H54 (cell line): Measurements from ENCODE around the gene NEDD9.

Experiments used
- DNase-seq: peaks from one replicate; pipeline ENCODE4 v3.0.0; 2011; ENCODE audit warnings: low spot score, mixed read lengths; ENCODE audit not compliant: insufficient read length
- FAIRE-seq: peaks from 3 replicates; lab custom pipeline; 2011; peaks lifted over from hg19 to GRCh38; lab: Jason Lieb, UNC
- POLR2A ChIP-seq: IDR thresholded peaks from 2 replicates; pipeline ENCODE4 v1.6.1; 2011; ENCODE audit warnings: low read depth, mild to moderate bottlenecking, low read length

Gene NEDD9

GRCh38 chr6:11232193-11232769 is at the start of gene NEDD9:
Gene NEDD9 (minus strand): TSS chr6:11232668. CDS start chr6:11232515, 153 bp downstream.
- FAIRE-seq (peak; percentile 92), DNase-seq (peak; percentile 86)
- TF ChIP-seq POLR2A: peak; percentile 96

- no peak for FAIRE-seq
- no peak for DNase-seq
Measured at GRCh38 chr6:11282245-11282644, 49.8 kb upstream of the NEDD9 start.

DNA sequence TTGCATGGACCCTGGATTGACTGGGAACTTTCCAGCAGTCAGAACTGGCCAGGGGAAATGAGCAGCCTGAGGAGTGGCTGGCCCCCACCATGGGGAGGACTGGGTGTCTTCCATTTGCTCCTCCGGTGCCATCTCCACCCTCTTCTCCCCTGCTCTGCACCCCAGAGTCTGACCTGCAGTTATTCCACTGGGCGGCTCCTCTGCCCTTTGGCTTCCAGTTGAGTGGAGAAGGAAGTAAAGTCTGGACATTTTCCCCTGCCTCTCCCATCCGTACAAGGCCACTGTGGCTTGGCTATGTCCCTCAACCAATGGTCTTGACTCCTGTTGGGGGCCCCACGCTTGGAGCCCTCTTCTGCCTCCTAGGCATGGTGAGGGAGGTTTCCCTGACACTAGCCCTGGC is 47.9 kb upstream of the NEDD9 start:
- TF ChIP-seq POLR2A: no peak
- DNase-seq: no peak

More at GRCh38 chr6:11282245-11282644, 49.8 kb upstream of the NEDD9 start:
- TF ChIP-seq POLR2A: no peak

DNA sequence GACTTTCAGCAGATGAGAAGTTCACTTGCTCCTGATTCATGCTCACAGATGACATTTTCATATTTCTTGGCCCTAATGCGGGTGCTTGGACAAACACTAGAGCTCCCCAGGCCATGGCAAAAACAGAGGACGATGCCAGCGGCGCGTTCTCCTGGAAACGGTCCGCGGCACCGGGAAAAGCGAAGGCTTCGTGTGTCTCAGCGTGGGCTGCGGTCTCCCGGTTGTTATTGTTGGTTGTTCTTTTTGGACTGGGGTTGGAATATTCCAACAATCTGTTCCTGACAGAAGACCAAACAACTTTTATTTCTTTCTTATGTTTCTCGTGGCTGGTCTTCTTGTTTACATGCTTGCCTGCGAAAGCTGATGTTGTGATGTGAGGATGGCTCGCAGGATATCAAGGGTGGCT is 46.8 kb upstream of the NEDD9 start:
- no peak for TF ChIP-seq POLR2A
- FAIRE-seq (no peak), DNase-seq (no peak)

More for the DNA sequence above, 47.9 kb upstream of the NEDD9 start:
- no peak for FAIRE-seq

DNA sequence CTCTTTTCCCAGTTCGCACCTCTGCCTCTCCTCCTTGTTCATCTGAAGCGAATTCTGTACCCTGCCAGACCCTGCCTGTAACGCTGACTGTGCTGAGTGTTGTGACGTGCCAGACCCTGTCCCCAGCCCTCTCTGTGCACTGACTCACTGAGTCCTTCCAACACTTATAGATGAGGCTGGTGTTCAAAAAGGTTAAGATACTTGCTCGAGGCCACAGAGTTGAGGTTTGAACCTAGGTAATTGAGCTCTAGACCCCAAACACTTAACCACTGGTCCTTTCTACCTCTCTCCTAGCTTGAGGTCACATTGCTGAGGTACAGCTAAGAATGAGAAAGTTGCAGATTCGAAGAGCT is 45.7 kb upstream of the NEDD9 start:
- TF ChIP-seq POLR2A: no peak
- FAIRE-seq: no peak
- no peak for DNase-seq

GRCh38 chr6:11277275-11278206 is 45.1 kb upstream of the NEDD9 start:
- DNase-seq (no peak), FAIRE-seq (no peak)

GRCh38 chr6:11276911-11277274 is 44.4 kb upstream of the NEDD9 start:
- DNase-seq: no peak

More at GRCh38 chr6:11277275-11278206, 45.1 kb upstream of the NEDD9 start:
- no peak for TF ChIP-seq POLR2A

GRCh38 chr6:11276228-11276627 is 43.8 kb upstream of the NEDD9 start:
- FAIRE-seq: no peak
- no peak for TF ChIP-seq POLR2A
- DNase-seq: no peak

More at GRCh38 chr6:11276911-11277274, 44.4 kb upstream of the NEDD9 start:
- FAIRE-seq: no peak
- TF ChIP-seq POLR2A: no peak

- DNase-seq (no peak), FAIRE-seq (no peak)
- TF ChIP-seq POLR2A: no peak
Measured at GRCh38 chr6:11275598-11275997, 43.1 kb upstream of the NEDD9 start.

- no peak for FAIRE-seq
- TF ChIP-seq POLR2A: no peak
- DNase-seq: no peak
Measured at GRCh38 chr6:11273406-11274065, 41.1 kb upstream of the NEDD9 start.

DNA sequence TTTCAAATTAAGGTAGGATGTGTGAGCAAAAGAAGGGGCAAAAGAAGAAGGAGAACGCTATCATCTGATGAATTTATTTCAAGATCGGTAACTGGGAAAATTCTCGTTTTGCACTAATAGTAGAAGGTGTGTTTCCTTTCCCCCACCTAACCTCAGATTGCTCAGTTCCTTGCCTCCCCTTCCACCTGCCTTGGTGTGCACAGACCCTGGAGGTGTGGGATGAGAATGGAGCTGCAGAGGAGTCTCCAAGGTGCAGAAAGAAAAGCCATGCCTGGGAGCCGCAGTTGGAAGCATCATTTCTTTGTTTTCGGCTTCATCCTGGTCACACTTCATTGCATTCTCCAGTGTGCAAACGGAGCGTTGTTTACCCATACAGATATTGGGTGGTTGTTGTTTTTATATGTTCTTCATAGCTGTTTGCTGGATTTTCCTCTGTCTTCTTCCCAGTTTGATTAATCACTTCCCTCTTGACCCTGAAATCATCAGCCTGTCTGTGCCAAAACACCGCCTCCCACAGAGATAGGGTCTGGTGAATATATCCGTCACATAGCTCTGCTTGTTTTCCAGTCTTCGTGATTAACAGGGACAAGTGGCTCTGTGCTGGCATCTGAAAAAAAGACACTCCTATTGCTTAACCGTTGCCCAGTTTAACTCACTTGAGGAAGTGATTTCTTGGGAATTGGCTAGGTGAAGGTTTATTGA is 40.2 kb upstream of the NEDD9 start:
- no peak for DNase-seq
- no peak for FAIRE-seq
- no peak for TF ChIP-seq POLR2A

GRCh38 chr6:11271228-11272020 is 39.0 kb upstream of the NEDD9 start:
- no peak for DNase-seq
- FAIRE-seq: no peak
- TF ChIP-seq POLR2A: no peak
